Smooth muscle cell (in vitro differentiated cells): ENCODE measurements around the gene FBXL2. TPM values are rescaled to one million over a fixed set of nuclear protein-coding genes. Genes with fewer than 3 reads are reported as not detected.
A peak's percentile ranks its signal among the peaks of the same experiment; 100 is the strongest.

ENCODE experiments used
- DNase-seq: peaks from one replicate; lab custom pipeline; 2025; ENCODE audit not compliant: unreplicated experiment; lab: John Stamatoyannopoulos, UW
- H2AFZ ChIP-seq: fragments of 200-600 bp; sonication (generic); 2 replicates; pipeline ENCODE4 v1.6.0; 2016; ENCODE audit warnings: antibody characterized with exemption, low read depth, mild to moderate bottlenecking
- H3F3A ChIP-seq: fragments of 200-600 bp; sonication (generic); 2 replicates; pipeline ENCODE4 v1.6.0; 2017; ENCODE audit warnings: antibody characterized with exemption, low read depth
- H3K27ac ChIP-seq: fragments of 200-600 bp; sonication (generic); 2 replicates; pipeline ENCODE4 v1.5.1; 2016; ENCODE audit warnings: low read depth, mild to moderate bottlenecking
- H3K27me3 ChIP-seq: fragments of 200-600 bp; sonication (generic); 2 replicates; pipeline ENCODE4 v1.6.1; 2016; ENCODE audit warnings: low read depth, mild to moderate bottlenecking
- H3K36me3 ChIP-seq: fragments of 200-600 bp; sonication (generic); 2 replicates; pipeline ENCODE4 v1.5.1; 2016; ENCODE audit warnings: low read depth
- H3K4me1 ChIP-seq: fragments of 200-600 bp; sonication (generic); 2 replicates; pipeline ENCODE4 v1.5.1; 2016; ENCODE audit warnings: low read depth
- H3K4me2 ChIP-seq: fragments of 200-600 bp; sonication (generic); 2 replicates; pipeline ENCODE4 v1.6.0; 2016; ENCODE audit warnings: mild to moderate bottlenecking
- H3K4me3 ChIP-seq: fragments of 200-600 bp; sonication (generic); 2 replicates; pipeline ENCODE4 v1.5.1; 2016; ENCODE audit warnings: mild to moderate bottlenecking
- H3K79me2 ChIP-seq: fragments of 200-600 bp; sonication (generic); 2 replicates; pipeline ENCODE4 v1.6.0; 2016; ENCODE audit warnings: low read depth, mild to moderate bottlenecking
- H3K9ac ChIP-seq: fragments of 200-600 bp; sonication (generic); 2 replicates; pipeline ENCODE4 v1.6.0; 2016; ENCODE audit warnings: low read depth
- H3K9me3 ChIP-seq: fragments of 200-600 bp; sonication (generic); replicated peaks from 2 replicates; pipeline ENCODE4 v1.5.1; 2016; ENCODE audit warnings: low read depth
- H4K20me1 ChIP-seq: fragments of 200-600 bp; sonication (generic); 2 replicates; pipeline ENCODE4 v1.6.0; 2016; ENCODE audit warnings: low read depth
- WGBS: methylation state at CpG from one replicate; pipeline ENCODE4 v1.1.7; 2016; ENCODE audit warnings: low lambda C conversion rate; 5-methylcytosine and 5-hydroxymethylcytosine counted together
- polyA plus RNA-seq: library from polyadenylated mRNA; unstranded; fragments of >200 nt; fragmentation: Nextera tagmentation; extraction: Ambion mirVana; gene quantifications from 2 replicates; pipeline ENCODE4 v1.2.1, GENCODE V29; 2016
- total RNA-seq: library from RNA; depleted of rRNA; stranded (reverse); fragments of >200 nt; gene quantifications from 2 replicates; pipeline ENCODE4 v1.2.3, GENCODE V29; 2014
- TF ChIP-seq, protein P1 (sequence below): fragments of 200-600 bp; sonication (generic); IDR thresholded peaks from 2 replicates; pipeline ENCODE4 v1.5.1; 2017; ENCODE audit warnings: borderline replicate concordance, mild to moderate bottlenecking, antibody characterized with exemption; ENCODE audit not compliant: insufficient read depth, poor library complexity, severe bottlenecking

FBXL2 gene
- total and polyA plus RNA-seq, 2 experiments from 2014 or later, result 8.9 to 10.7 TPM

GRCh38 chr3:33273628-33274027 is 3.6 kb upstream of the FBXL2 start:
- Histone ChIP-seq H3K4me2 (no peak overlapping the region), H3K79me2 (peaks cover 11% of the 10 kb centered on the region), H3K27ac (no peak overlapping the region), H3K27me3 (no peaks in the 10 kb centered on the region), H3K4me3 (no peak overlapping the region), H2AFZ (no peak overlapping the region), H3K9me3 (no peaks in the 10 kb centered on the region), H3K9ac (no peak overlapping the region), H3K36me3 (no peaks in the 10 kb centered on the region), H3F3A (no peaks in the 10 kb centered on the region), H4K20me1 (no peaks in the 10 kb centered on the region), H3K4me1 (peaks cover 3% of the 10 kb centered on the region)
- TF ChIP-seq, protein P1, sequence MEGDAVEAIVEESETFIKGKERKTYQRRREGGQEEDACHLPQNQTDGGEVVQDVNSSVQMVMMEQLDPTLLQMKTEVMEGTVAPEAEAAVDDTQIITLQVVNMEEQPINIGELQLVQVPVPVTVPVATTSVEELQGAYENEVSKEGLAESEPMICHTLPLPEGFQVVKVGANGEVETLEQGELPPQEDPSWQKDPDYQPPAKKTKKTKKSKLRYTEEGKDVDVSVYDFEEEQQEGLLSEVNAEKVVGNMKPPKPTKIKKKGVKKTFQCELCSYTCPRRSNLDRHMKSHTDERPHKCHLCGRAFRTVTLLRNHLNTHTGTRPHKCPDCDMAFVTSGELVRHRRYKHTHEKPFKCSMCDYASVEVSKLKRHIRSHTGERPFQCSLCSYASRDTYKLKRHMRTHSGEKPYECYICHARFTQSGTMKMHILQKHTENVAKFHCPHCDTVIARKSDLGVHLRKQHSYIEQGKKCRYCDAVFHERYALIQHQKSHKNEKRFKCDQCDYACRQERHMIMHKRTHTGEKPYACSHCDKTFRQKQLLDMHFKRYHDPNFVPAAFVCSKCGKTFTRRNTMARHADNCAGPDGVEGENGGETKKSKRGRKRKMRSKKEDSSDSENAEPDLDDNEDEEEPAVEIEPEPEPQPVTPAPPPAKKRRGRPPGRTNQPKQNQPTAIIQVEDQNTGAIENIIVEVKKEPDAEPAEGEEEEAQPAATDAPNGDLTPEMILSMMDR, result no peak
- no peak for DNase-seq
- WGBS, result 95% methylated on average over 3 of the region's 3 CpGs

DNA sequence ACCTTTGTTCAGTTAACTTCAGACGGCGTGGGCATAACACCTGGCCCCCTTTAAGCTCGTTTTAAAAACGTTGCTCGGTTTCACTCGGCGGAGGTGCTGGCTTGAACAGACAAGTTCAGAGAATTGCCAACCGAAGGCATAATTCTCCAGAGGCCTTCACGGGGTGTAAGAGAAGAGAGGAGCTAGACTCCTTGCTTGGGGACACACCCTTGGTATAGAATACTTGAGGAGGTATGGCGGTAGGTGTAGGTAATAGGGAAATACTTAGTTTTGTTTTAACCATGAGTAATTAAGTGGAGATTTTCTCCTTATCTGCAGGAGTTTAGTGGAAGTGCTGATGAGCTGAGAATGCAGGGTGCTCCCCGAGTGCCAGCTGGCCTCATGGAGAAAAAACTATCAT is 921 bp downstream of the FBXL2 start:
- Histone ChIP-seq H3K79me2 (peaks cover 48% of the 10 kb centered on the region), H3K9ac (peak overlapping the region; percentile 91), H3K4me3 (peak overlapping the region; percentile 98), H3K27me3 (no peaks in the 10 kb centered on the region), H3F3A (no peaks in the 10 kb centered on the region), H3K36me3 (peaks cover 2% of the 10 kb centered on the region), H4K20me1 (peaks cover 9% of the 10 kb centered on the region), H3K27ac (peak overlapping the region; percentile 12), H2AFZ (peak overlapping the region; percentile 96), H3K4me1 (peaks cover 7% of the 10 kb centered on the region), H3K9me3 (no peaks in the 10 kb centered on the region), H3K4me2 (peak overlapping the region; percentile 86)
- WGBS, result 9% methylated on average over 11 of the region's 11 CpGs
- TF ChIP-seq, protein P1, result no peak
- DNase-seq, result no peak

DNA sequence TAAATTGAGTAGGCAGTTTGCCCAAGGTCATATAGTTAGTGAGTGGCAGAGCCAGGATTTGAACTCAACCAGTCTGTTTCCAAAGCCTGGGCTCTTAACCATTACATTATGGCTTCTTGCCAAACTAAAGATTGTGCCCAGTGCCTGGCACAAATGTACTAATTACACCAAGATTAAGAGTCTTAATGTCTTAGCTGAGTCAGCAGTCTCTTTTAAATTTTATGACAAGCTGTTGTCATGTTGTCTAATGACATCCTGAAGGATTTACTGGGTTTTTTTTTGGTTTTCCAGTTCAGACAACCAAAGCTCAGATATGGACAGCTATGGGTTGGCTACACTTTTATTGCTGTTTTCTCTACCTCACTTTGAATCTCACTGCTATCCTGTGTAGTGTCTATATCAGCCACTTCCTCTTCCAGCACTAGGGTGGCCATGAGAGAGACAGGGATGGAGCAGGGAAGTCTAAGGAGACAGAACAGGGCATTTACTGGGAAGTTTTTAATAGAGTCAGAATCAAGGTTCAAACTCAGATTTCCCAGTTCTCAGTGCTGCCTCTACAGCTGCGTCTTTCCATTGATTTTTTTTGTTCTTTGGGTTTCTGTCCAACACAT is 10.5 kb downstream of the FBXL2 start:
- Histone ChIP-seq H3K4me2 (no peak overlapping the region), H3K9me3 (no peaks in the 10 kb centered on the region), H3K36me3 (peaks cover 5% of the 10 kb centered on the region), H3K79me2 (peaks cover 37% of the 10 kb centered on the region), H3K4me3 (no peak overlapping the region), H3K27ac (no peak overlapping the region), H4K20me1 (peaks cover 36% of the 10 kb centered on the region), H3K27me3 (no peaks in the 10 kb centered on the region), H3K4me1 (no peaks in the 10 kb centered on the region), H3F3A (no peaks in the 10 kb centered on the region), H3K9ac (no peak overlapping the region), H2AFZ (no peak overlapping the region)
- no peak for DNase-seq
- 91% methylated on average over 1 of the region's 1 CpG for WGBS
- TF ChIP-seq, protein P1, result no peak

GRCh38 chr3:33299395-33300081 is 22.3 kb downstream of the FBXL2 start:
- Histone ChIP-seq H3K36me3 (peaks cover 4% of the 10 kb centered on the region), H3F3A (no peaks in the 10 kb centered on the region), H4K20me1 (peaks cover 29% of the 10 kb centered on the region), H2AFZ (no peak overlapping the region), H3K79me2 (peaks cover 14% of the 10 kb centered on the region), H3K4me1 (no peaks in the 10 kb centered on the region), H3K27me3 (no peaks in the 10 kb centered on the region), H3K4me3 (no peak overlapping the region), H3K27ac (peak overlapping the region; percentile 96), H3K9me3 (no peaks in the 10 kb centered on the region), H3K4me2 (peak overlapping the region; percentile 48), H3K9ac (peak overlapping the region; percentile 90)
- 85% methylated on average over 3 of the region's 3 CpGs for WGBS
- DNase-seq, result no peak
- TF ChIP-seq, protein P1, result no peak
